CD4-positive, alpha-beta T cell treated with Interleukin-17A for 4 hours (primary cell): ENCODE data around the gene GULP1.
"Not testable (repeated sequence)": the region's sequence is repeated elsewhere in the genome, so short reads cannot be mapped to it uniquely, and the experiment has no call there.

ENCODE experiments used
- DNase-seq: peaks from one replicate; pipeline ENCODE4 v3.0.0-alpha.2; 2020; ENCODE audit warnings: mixed read lengths

GULP1 gene

DNA sequence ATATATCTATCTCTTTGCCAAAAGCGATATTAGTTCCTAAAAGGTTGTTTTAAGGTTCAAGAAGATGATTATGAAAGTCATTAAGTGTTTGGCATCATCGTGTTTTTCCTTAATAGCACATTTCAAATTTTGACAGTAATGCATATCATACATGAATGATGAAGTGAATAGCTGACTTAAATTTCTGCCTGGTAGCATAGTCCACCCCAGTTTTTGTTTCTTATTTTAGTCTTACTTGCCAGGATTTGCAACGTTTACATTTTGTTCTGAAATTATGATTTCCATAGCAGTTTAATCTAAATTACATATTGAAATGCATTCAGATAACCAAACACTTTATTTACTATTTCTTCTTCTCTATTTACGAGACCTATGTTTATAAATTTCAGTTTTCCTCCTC, 201.1 kb downstream of the GULP1 start:
- DNase-seq = no peak

DNA sequence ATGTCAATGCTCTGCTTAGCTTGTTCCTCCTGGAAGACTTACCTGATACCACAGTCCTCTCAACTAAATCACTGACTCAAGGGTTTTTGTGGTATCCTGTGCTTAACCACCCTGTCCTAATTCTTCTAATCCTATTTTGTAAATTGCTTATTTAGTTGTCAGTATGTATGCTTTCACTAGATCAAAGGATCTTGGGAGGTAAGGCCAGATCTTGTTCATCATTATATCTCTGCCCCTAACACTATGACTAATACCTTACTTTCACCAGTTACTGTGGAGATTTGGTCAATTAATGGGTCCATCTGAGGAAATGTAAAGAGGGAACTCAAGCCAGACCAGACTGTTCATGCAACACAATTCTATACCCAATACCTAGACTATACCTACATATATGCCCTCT, 203.2 kb downstream of the GULP1 start:
- no peak for DNase-seq

DNA sequence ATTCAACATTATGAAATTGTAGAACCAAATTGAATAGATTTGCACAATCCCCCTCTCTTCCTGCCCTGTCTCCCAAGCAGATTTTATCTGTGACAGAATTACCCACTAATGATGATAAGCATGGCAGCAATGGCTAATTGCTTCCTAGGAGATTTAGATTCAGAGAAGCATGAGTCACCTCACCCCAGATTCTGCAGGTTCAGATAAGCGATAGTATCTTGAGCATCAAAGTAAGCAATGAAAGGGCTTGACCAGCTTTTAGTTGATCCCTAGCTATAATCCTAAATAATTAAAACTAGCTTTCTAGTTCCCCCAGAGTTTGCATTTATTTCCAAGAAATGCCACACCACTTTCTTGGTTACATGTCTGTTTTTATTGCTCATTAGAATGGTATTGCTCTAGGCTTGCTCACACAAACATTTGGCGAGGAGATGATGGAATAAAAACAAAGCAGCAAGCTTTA, 204.3 kb downstream of the GULP1 start:
- DNase-seq = no peak

DNA sequence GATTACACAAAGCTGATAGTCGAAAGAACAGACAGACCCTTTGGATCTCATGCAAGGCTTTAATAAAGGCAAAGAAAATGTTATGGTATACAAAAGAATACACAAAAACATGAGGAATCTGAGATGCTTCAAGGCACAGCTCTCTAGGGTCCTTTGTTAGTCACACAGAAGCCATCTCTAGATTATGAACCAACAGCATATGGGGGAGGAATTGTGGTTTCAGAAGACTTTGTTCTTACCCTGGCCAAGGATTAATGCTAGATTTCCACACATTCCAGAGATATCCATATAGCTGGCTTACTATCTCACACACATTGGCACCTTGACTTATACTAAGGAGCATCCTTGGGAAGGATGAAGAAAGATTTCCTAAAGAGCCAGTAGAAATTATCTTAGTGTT, 206.1 kb downstream of the GULP1 start:
- no peak for DNase-seq

DNA sequence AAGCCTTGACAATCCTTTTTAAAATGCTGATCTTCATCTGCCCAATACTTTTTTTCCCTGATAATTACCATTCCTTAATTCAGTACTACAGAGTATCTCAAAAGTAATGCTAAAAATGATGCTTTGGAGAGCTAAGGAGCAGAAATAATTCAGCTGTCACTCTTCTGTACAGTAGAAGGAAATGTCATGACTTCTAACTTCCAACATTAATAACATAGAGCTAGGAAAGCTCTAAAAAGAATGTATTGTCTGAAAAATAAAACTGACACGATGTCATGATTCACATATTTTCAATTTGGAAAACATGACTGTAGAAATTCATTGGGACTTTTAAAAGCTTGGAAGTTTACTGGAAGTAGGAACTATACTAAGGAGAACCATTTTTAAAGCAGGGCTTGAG, 212.3 kb downstream of the GULP1 start:
- DNase-seq = no peak

DNA sequence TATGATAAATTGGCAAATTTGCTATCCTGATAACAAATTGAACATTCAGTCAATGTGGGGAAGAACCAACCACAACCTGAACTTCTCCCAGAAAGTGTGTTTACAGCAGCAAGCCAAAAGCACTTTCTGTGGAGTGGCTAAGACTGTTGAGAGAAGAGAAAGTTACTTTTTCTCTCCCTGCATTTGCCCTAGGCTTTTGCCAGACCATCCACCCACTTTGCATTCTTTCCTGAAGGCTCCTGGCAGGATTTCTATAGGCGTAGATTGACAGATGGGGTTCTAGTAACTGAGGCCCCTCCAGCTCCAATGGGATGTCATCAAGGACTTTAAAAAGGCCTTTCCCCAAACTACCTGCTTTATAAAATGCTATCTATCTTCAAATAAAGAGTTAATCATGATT, 215.2 kb downstream of the GULP1 start:
- no peak for DNase-seq

DNA sequence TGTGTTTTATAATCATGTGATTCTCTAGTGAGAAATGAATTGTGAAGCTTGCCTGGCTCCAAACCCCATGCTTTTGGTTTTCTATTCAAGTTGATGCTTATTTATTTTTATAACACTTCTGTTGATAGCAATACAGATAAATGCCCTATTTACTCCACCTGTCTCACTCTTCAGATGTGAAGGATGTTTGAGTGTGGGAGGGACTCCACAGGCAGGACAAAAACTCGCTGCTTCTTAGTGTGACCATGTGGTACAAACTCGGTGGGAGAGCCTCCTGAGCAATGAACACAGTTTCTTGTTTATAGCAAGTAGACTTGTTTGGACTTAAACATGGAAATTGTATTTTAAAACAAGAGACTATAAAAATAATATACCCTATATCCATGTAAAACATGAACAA, 219.7 kb downstream of the GULP1 start:
- no peak for DNase-seq

DNA sequence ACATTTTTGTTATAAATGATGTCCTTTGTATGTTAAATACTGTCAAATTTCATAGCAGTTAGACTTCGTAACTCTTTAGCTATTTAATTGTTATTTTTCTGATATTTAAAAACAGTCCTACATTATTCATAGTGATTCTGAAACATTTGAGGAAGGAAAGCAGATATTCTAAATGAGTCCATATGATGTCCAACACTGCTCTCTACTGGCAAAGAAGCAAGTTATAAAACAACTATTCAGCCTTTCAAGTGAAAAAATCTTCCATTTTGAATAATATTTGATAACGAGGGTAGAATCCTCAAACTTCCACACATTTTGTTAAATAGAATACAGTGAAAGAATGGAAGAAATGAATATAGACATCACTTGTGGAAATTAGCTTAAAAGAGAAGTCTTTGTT, 220.8 kb downstream of the GULP1 start:
- no peak for DNase-seq

DNA sequence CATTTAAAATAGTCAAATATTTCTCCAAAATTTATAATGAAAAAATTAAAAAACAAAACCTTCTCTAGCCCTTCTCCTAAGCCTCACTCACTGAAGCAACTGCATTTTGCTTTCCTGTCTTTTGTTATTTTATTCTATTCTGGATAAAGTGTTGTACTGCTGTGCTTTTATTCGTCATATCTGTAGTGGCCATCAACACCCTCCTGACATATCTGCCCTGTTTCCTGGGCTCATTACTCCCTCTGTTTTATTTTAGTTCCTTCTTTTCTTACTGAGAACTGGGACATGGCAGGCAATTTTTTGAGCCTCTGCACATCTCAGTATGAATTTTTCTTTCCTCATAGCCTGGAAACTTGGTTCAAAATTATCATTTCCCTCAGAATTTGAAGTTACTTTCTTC, 224.2 kb downstream of the GULP1 start:
- DNase-seq = no peak

DNA sequence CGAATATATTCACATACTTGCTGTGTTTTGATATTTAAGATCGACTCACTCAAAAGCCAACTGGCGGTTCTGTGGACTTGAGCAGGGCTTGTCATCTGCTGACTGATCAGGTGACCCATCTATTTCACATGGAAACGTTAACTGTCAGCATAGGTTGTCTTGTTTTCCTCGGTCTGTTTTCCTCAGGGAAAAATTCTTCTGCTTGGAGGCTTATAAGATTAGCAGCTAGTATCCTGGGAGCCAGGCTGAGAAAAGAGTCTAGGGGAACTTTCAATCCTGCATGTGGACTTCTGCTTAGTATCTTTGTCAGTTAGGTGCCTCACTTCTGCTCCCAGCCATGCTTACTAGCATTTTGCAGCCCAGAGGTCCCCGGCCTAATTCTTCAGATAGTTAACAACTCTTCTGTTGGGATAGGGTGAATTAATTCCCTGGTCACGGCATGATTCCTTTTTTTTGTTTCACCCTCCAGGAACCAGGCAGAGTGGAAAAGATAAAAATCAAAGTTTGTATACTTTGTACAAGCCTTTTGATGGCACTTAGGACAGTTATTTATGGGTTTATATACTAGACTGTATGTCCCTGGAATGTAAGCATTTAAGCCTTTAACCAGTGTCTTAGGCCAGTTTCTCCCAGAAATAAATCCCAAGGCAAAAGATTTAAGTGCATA, 226.0 kb downstream of the GULP1 start:
- no peak for DNase-seq

DNA sequence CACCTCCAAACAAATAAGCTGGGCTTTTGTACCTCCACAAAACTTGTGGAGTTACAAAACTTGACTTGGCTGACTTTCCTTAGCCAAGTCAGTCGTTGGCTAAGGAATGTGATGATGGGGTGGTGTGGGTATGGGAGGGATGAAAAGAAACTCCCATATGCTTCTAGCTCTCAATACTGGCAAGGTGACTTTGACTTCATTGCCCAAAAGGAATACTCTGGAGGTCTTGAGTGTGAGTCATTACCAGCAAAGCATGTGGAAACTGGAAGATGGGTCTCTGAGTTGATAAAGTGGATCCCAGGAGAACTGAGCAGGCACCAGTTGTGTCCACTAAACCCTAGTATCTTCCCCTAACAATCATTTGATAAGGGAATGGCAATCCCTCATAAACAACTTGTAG, 226.7 kb downstream of the GULP1 start:
- no peak for DNase-seq

DNA sequence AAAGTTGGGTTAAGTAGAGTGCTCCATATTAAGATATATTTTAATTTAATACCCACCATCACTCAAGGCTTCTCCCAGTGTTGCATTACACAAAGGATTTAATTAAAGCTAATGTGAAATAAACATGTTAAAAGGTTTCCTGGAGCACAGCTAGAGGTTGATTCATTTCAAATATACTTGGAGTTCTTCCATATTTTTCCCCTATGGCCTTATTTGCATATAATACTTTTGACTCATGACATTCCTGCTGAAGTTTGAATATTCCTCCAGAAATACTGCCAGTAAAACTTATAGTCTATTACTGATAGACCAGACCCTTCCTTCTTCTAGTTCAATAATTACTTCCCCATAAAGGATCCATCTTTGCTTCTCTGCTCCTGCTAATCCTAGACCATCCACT, 227.5 kb downstream of the GULP1 start:
- no peak for DNase-seq

DNA sequence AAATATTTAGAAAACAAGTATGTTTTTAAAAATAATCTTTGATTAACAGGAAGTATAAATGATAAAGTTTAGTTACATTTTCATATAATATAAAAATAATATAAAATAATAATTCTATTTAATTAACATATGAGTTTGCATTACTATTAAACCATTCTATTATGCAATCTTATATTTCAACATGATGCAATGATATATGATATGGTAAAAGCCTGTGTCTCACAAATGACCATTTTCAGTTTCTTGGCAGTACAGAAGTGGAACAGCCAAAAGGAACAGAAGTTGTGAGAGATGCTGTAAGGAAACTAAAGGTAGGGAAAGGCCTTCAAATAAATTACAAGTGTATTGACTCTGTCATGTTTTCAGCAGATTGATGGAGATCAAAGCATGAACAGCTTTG, 230.8 kb downstream of the GULP1 start:
- no peak for DNase-seq

DNA sequence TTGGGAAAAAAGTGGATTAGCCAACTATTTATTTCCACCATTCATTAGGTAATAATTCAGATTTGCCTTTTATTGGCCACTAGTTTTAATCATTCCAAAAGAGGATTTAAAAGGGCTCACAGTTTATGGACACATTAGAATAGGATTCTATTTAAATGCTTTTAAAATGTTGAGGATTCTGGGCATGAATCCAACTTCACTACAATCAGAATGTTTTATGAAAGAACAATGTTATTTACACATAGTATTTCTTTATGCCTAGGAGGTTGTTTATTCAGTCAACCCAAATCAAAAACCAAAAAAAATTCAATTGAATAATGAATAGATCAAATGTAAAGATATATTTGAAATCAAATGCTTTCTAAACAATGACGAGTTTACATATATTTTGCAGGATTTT, 232.2 kb downstream of the GULP1 start:
- DNase-seq = no peak

DNA sequence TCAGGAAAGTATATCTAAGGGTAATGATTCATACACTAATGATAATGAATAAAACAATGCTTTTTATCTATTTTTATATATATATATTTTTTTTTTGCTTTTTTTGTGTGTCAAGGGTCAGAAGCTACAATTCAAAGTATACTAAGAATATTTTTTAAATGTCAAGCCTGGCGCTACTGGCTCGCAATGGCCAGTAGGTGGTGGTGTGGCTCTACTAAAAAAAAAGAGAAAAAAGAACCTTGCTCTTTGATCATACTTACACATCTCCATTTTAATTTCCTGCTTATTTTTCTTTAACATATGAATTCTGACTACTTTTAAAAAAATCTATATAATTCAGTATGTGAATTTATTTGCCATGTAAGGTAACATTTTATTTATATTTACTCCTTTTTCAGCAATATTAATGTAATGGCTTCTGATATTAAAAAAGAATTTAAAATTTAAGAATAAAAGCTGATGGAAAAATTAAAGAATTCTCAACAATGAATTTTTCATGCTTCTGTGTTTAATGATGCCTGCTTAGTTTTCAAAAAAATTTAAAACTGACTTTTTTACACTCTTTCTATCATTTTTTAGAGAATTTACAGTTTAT, 232.9 kb downstream of the GULP1 start:
- DNase-seq = peak; percentile 2

DNA sequence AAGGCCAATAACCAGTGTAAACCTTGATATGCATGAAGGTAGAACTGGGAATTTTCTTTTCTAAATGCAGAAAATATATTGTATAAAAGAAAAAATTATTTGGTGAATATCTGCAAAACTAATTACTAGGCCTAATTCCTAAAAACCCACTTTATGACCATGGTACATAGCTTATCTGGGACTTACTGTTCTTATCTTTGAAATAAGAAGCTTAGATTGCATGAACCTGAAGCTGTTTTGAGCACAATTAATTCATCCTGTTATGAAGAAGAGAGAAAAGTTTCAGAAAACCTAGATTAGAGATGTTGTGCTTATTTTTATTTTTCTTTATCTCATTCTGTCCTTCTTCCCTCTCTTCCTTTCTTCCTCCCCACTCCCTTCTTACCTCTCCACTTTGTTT, 235.0 kb downstream of the GULP1 start:
- DNase-seq = no peak

DNA sequence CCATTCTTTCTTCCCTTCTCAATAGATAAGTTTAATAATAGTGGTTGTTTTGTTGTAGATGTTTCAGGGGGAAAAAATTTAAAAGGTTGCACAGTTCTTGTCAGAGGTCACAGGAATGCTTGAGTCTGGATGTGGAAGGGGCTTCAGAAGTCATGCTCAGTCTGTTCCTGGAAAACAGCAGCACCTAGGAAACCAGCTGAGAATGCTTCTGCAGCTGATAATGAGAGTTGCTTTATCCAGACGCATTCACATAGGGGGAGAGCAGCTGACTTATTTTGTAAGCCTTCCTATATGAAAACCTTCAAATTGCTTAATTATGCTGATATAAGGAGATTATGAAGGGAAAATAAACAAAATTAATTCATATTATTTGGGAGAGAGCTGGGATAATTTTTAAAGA, 235.5 kb downstream of the GULP1 start:
- DNase-seq = no peak

DNA sequence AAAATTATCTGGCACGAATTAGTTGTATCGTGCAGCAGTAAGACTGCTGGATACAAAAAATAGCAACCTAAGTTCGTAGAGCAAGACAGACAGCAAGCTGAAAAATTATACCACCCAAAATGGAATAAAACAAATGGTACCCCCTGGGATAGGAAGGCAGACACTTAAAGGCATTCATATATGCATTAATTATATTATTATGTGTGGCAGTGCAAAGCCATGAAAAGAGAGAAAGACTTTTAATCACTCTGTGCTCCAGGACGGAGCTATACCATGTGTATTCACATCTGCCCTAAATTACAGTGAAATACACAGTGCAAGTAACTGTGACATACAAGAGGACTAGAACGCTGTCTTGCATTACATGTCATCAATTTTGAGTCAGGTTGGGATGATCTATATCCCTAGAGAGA, 235.9 kb downstream of the GULP1 start:
- DNase-seq = no peak

DNA sequence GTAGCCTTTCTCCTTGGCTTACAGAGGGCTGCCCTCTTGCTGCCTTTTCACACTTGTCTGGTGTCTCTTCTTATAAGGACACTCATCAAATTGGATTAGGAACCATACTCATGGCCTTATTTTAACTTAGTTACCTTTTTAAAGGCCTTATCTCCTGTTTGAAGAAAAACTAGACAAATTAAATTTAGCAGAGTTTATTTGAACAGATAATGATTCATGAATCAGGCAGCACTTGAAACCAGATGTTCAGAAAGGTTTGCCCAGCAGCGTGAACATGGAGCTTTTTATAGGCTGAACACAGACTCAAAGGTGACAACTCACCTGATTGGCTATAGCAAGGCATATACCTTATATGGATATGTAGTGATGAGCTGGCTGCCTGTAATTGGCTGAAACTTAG, 238.0 kb downstream of the GULP1 start:
- no peak for DNase-seq

DNA sequence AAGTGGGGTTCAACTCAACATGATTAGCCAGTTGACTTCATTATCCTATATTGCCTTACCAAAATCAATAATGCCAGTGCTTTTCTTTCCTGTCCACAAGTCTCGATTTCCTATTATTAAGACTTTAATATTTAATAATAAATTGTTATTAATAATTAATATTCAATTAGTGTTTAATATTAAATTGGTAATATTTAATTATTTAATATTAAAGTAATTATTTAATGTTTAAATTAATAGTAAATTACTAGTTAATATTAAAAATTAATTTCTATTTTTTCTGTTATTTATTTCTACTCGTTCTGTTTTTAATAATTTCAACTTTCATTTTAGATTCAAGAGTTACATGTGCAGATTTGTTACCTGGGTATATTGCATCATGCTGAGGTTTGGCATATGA, 243.2 kb downstream of the GULP1 start:
- no peak for DNase-seq

DNA sequence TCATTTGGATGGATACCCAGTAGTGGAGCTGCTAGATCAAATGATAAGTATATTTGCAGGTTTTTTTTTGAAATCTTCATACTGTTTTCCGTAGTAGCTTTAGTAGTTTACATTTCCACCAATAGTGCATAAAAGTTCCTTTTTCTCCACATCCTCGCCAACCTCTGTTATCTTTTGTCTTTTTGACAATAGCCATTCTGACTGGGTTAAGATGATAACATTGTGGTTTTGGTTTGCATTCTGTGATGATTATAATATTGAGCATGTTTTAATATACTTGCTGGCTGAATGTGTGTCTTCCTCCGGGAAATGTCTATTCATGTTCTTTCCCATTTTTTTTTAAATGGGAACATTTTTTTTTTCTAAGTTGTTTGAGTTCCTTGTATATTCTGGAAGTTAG, 260.0 kb downstream of the GULP1 start:
- DNase-seq = no peak

DNA sequence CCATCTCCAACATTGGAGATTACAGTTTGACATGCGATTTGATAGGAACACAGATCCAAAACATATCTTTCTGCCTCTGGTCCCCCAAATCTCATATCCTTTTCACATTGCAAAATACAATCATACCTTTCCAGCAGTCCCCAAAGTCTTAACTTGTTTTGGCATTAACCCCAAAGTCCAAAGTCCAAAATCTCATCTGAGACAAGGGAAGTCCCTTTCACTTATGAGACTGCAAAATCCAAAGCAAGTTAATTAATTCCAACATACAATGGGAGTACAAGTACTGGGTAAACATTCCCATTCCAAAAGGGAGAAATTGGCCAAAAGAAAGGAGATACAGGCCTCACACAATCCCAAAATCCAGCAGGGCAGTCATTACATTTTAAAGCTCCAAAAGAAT, 265.4 kb downstream of the GULP1 start:
- no peak for DNase-seq

DNA sequence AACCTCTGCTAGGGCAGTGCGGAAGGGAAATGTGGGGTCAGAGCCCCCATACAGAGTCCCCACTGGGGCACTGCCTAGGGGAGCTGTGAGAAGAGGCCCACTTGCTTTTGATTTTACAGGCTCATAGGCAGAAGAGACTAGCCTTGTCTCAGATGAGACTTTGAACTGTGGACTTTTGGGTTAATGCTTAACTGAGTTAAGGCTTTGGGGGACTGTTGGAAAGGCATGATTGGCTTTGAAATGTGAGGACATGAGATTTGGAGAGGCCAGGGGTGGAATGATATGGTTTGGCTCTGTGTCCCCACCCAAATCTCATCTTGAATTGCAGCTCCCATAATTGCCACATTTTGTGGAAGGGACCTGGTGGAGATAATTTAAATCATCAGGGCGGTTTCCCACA, 267.8 kb downstream of the GULP1 start:
- DNase-seq = not testable (repeated sequence)

DNA sequence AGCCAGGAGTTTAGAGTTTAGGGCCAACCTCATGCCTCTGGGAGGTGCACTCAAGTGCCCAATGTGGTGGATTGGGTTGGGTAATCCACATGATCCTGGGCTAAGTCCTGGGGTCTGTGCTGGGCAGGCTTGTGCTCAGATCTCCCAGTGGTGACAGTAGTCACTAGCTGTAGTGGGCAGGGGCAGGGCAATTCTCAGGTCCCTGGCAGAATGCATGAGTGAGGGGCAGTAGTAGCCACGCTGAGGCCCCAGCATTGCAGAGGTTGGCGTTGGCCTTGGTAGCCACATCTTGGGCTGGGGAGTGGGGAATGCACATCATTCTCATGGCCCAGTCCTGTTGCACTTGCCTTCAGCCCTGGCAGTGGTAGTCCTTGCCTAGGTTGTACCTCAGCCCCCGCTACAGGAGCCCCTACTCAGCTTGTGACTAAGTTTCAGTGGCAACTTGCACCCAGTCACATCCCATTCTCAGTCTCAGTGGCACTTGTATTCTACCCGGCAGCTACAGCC, 269.9 kb downstream of the GULP1 start:
- DNase-seq = no peak
